K562 (cell line): ENCODE results near the gene KCTD17. TPM values are rescaled to one million over a fixed set of nuclear protein-coding genes. Genes with fewer than 3 reads are reported as not detected.

ENCODE experiments used
- ATAC-seq: fragments of 200-7000 bp; cut with Tn5 transposase; 3 replicates; pipeline ENCODE4 v1.9.1; 2020; ENCODE audit warnings: moderate library complexity
- BruUV-seq: library from RNA; stranded (reverse); fragments of 400-500 nt; replicated peaks from 2 replicates; lab custom pipeline; 2021; lab: Mats Ljungman, UMichigan
- CTCF ChIA-PET: fragments of 300-600 bp; formaldehyde crosslinking; extraction: SDS; loops from one replicate; lab custom pipeline; 2021; ENCODE audit warnings: low intra/inter-chr PET ratio; lab: Yijun Ruan, JAX
- POLR2A ChIA-PET: fragments of 300-600, 350-650 bp; sonication (Branson Sonifier 250); formaldehyde crosslinking; extraction: SDS; loops from one replicate; lab custom pipeline; 2021; ENCODE audit warnings: antibody characterized with exemption, inconsistent platforms; lab: Yijun Ruan, JAX
- DNase-seq, 4 experiments: peaks; one replicate each; pipeline versions ENCODE4 v3.0.0 to v3.0.0-alpha.2; 2011 to 2018; ENCODE audit warnings: low spot score in 3 of 4, mixed read lengths in 3 of 4; ENCODE audit errors: extremely low read depth in 1 of 4
- FAIRE-seq: peaks from 2 replicates; lab custom pipeline; 2011; peaks lifted over from hg19 to GRCh38; lab: Jason Lieb, UNC
- H2AFZ ChIP-seq: 2 replicates; pipeline ENCODE4 v1.6.0; 2011; ENCODE audit warnings: low read depth, low read length, control low read depth, inconsistent platforms
- H3K27ac ChIP-seq: fragments of 200-600 bp; 3 replicates; pipeline ENCODE4 v1.8.0; 2011; ENCODE audit warnings: low read depth, mild to moderate bottlenecking, control low read depth, inconsistent platforms, low read length, moderate library complexity, mixed read lengths; ENCODE audit errors: extremely low read depth
- H3K27me3 ChIP-seq, 2 experiments: fragments of 300-600 bp in 1 of 2; 2 replicates in 1 of 2; 3 replicates in 1 of 2; pipeline versions ENCODE4 v1.6.0 to v1.8.0; 2011; ENCODE audit warnings: inconsistent platforms in 2 of 2, low read length in 2 of 2, mild to moderate bottlenecking in 1 of 2, mixed read lengths in 1 of 2, moderate library complexity in 1 of 2; ENCODE audit not compliant: control insufficient read depth in 2 of 2, insufficient read depth in 2 of 2
- H3K36me3 ChIP-seq: fragments of 300-600 bp; 3 replicates; pipeline ENCODE4 v1.8.0; 2011; ENCODE audit warnings: mild to moderate bottlenecking, low read length, inconsistent platforms; ENCODE audit not compliant: control insufficient read depth, insufficient read depth
- H3K4me1 ChIP-seq, 2 experiments: fragments of 200-600 bp in 1 of 2; replicated peaks in 1 of 2; 2 replicates in 1 of 2; 3 replicates in 1 of 2; pipeline versions ENCODE4 v1.5.1 to v1.8.0; 2011; ENCODE audit warnings: inconsistent platforms in 2 of 2, low read length in 2 of 2, mild to moderate bottlenecking in 1 of 2, mixed read lengths in 1 of 2, moderate library complexity in 1 of 2; ENCODE audit not compliant: control insufficient read depth in 2 of 2, insufficient read depth in 2 of 2
- H3K4me2 ChIP-seq: 2 replicates; pipeline ENCODE4 v1.6.1; 2011; ENCODE audit warnings: low read length, control low read depth, inconsistent platforms, mixed read lengths; ENCODE audit not compliant: insufficient read depth
- H3K4me3 ChIP-seq: fragments of 200-600 bp; sonication (generic), shearing (Covaris generic); 2 replicates; pipeline ENCODE4 v1.5.1; 2016; ENCODE audit warnings: control low read depth, inconsistent platforms
- H3K79me2 ChIP-seq: fragments of 200-600 bp; 3 replicates; pipeline ENCODE4 v1.8.0; 2011; ENCODE audit warnings: low read length, inconsistent platforms; ENCODE audit not compliant: control insufficient read depth, insufficient read depth
- H3K9ac ChIP-seq, 2 experiments: 2 replicates each; pipeline versions ENCODE4 v1.6.0 to v1.6.1; 2011; ENCODE audit warnings: low read depth in 2 of 2, low read length in 2 of 2, control low read depth in 1 of 2, inconsistent platforms in 1 of 2, mild to moderate bottlenecking in 1 of 2, mixed read lengths in 1 of 2; ENCODE audit not compliant: insufficient read depth in 1 of 2
- H3K9me1 ChIP-seq: one replicate; pipeline ENCODE4 v1.6.0; 2011; ENCODE audit warnings: inconsistent platforms, mild to moderate bottlenecking, low read length, moderate library complexity; ENCODE audit not compliant: control insufficient read depth, insufficient read depth
- H3K9me3 ChIP-seq: replicated peaks from 2 replicates; pipeline ENCODE4 v1.5.1; 2011; ENCODE audit warnings: low read depth, low read length, inconsistent platforms; ENCODE audit not compliant: control insufficient read depth, insufficient read depth
- H4K20me1 ChIP-seq: replicated peaks from 2 replicates; pipeline ENCODE4 v1.6.1; 2011; ENCODE audit warnings: low read length, inconsistent platforms, mixed read lengths; ENCODE audit not compliant: control insufficient read depth, insufficient read depth
- CHD2 ChIP-seq: IDR thresholded peaks from 2 replicates; pipeline ENCODE4 v1.6.1; 2011; ENCODE audit warnings: low read depth, low read length
- POLR2H ChIP-seq: IDR thresholded peaks from 2 replicates; pipeline ENCODE4 v1.6.1; 2016; ENCODE audit warnings: missing genetic modification characterization, low read depth, mild to moderate bottlenecking, control low read depth, missing compliant biosample characterization, moderate library complexity
- PTTG1 ChIP-seq: fragments of 450-650 bp; IDR thresholded peaks from 2 replicates; pipeline ENCODE4 v1.6.1; 2016; ENCODE audit warnings: low read depth, mild to moderate bottlenecking, missing genetic modification characterization, missing compliant biosample characterization
- RHOXF2B ChIP-seq: fragments of 250-450 bp; sonication (Bioruptor Pico); conservative IDR thresholded peaks from 2 replicates; pipeline ENCODE4 v1.5.1; 2021
- ZBTB9 ChIP-seq: fragments of 450-650 bp; formaldehyde crosslinking; IDR thresholded peaks from 2 replicates; pipeline ENCODE4 v1.4.0; 2020; ENCODE audit warnings: mild to moderate bottlenecking, moderate library complexity
- ZC3H11A ChIP-seq: IDR thresholded peaks from 2 replicates; pipeline ENCODE4 v1.6.1; 2012; ENCODE audit warnings: low read depth, low read length, improper control_type of control experiment
- ZNF76 ChIP-seq: fragments of 250-450 bp; sonication (Bioruptor Pico); IDR thresholded peaks from 2 replicates; pipeline ENCODE4 v1.4.0; 2020; ENCODE audit warnings: mild to moderate bottlenecking, moderate library complexity, borderline replicate concordance
- WGBS: fragments of 100-300 bp; shearing (Covaris generic); methylation state at CpG from one replicate; pipeline ENCODE4 v1.1.6; 2016; ENCODE audit warnings: low coverage, mixed read lengths; ENCODE audit not compliant: insufficient coverage; ENCODE audit errors: missing lambda C conversion rate; 5-methylcytosine and 5-hydroxymethylcytosine counted together
- in situ Hi-C: fragments of 300-500 bp; cut with MboI; formaldehyde crosslinking; loops from 4 replicates; pipeline ENCODE4 v1.15.0; 2018; ENCODE audit warnings: inconsistent platforms, mixed read lengths
- intact Hi-C: fragments of 100-400 bp; cut with micrococcal nuclease; formaldehyde crosslinking; loops from 2 replicates; pipeline ENCODE4 v1.14.2; 2022
- polyA plus RNA-seq, 8 experiments: library from polyadenylated mRNA; depleted of rRNA in 4 of 8; stranded (reverse) in 5 of 8; unstranded in 3 of 8; fragments of >200 nt; fragmentation: Nextera tagmentation in 2 of 8; fragmentation: Illumina TruSeq in 1 of 8; extraction: Ambion mirVana in 2 of 8; extraction: Trizol in 1 of 8; gene quantifications; 2 replicates each; pipeline versions ENCODE4 v1.2.1 to v1.2.3, GENCODE V29; 2011 to 2014; ENCODE audit warnings: inconsistent platforms in 1 of 8, missing spikeins in 1 of 8
- total RNA-seq, 7 experiments: library from RNA; depleted of rRNA in 6 of 7; stranded (reverse); fragments of >200 nt in 6 of 7; fragmentation: Illumina TruSeq in 2 of 7; extraction: Trizol in 2 of 7; gene quantifications; 2 replicates each; pipeline versions ENCODE4 v1.2.1 to v1.2.3, GENCODE V29; 2011 to 2021; ENCODE audit warnings: low replicate concordance in 1 of 7

KCTD17 gene
- total and polyA plus RNA-seq, 9 of the 15 experiments (the other 6 are each of a cell fraction or from before 2014, with no cell fraction given), result 0.22 to 0.90 (median 0.49) TPM; not detected in 2

DNA sequence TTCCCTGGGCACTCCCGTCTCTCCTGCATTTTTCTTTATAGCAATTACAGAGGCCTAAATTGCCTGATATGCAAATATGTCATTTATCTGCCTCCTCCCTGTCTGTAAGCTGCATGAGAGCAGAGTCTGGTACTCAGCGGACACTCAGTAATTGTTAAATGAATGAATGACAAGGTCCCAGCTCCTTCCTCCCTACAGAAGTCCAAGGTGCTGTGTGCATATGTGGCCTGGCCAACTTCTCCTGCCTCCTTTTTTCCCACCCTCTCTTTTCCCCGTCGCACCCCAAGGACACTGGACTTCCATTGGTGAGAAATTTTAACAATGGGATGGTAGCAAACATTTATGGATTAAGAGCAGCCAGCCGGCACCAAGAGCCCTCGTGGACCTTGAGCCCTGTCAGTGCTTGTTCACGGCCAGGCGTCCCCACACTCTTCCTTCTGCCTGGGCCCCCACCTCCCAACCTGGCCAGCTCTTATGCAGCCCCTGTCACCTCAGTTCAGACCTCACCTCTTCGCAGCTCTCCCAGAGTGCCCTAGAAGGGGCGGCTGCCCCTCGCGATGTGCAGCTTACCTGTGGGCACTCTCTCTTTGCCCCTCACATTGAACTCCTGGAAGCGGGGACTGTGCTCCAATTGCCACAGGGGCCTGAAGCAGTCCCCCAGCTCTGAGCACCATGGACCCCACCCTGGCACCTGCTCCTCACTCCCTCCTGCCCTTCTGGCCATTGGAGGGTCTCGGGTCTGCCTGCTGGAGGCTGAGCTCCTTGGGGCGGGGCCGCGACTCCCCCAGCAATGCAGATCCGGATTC is 56.5 kb downstream of the KCTD17 start:
- Histone ChIP-seq H3K36me3 (no peaks in the 10 kb centered on the region), H3K9me3 (no peaks in the 10 kb centered on the region), H3K9ac (no peak overlapping the region), H3K4me2 (no peak overlapping the region), H3K79me2 (no peaks in the 10 kb centered on the region), H3K4me1 (no peaks in the 10 kb centered on the region), H3K4me3 (no peak overlapping the region), H4K20me1 (0 out of 2 replicates have a peak, but pooled peaks cover 8% of the 10 kb centered on the region), H3K27me3 (peaks cover 8 to 53% of the 10 kb centered on the region in 2 experiments; a peak in 4 of 5 replicates), H2AFZ (no peak overlapping the region)
- no peak for FAIRE-seq
- 3% methylated on average over 14 of the region's 18 CpGs for WGBS
- intact Hi-C loops, result no loop called here
- ATAC-seq, result no peak
- in situ Hi-C loops, result no loop called here
- DNase-seq, result no peak
- CTCF ChIA-PET, result no interaction called here
- POLR2A ChIA-PET, result no interaction called here
- no TSS peak for BruUV-seq
- no peak for TF ChIP-seq POLR2H
- no peak for TF ChIP-seq CHD2
- no peak for TF ChIP-seq RHOXF2B (CRISPR knock-in tag)
- TF ChIP-seq ZBTB9 (CRISPR knock-in tag), result no peak
- no peak for TF ChIP-seq ZC3H11A
- no peak for TF ChIP-seq ZNF76 (CRISPR knock-in tag)
- no peak for TF ChIP-seq PTTG1 (tag)
- TF ChIP-seq, all 486 proteins: peak for 0
- H3K27ac ChIP-seq, result no peak overlapping the region
- H3K9me1 ChIP-seq, result no peaks in the 10 kb centered on the region
